HFF-Myc (cell line): ENCODE measurements around the gene CLEC4M.

Source experiments
- DNase-seq: peaks from one replicate; pipeline ENCODE4 v3.0.0-alpha.2; 2011; ENCODE audit warnings: low read depth; ENCODE audit errors: extremely low read depth
- H3K4me3 ChIP-seq: replicated peaks from 2 replicates; pipeline ENCODE4 v1.5.1; 2011; ENCODE audit warnings: low read depth, mild to moderate bottlenecking, control low read depth, low read length
- TF ChIP-seq, protein P1 (sequence below): IDR thresholded peaks from 2 replicates; pipeline ENCODE4 v1.5.1; 2012; ENCODE audit warnings: mild to moderate bottlenecking, low read depth, low read length, control low read depth; ENCODE audit errors: missing control alignments

Gene CLEC4M

DNA sequence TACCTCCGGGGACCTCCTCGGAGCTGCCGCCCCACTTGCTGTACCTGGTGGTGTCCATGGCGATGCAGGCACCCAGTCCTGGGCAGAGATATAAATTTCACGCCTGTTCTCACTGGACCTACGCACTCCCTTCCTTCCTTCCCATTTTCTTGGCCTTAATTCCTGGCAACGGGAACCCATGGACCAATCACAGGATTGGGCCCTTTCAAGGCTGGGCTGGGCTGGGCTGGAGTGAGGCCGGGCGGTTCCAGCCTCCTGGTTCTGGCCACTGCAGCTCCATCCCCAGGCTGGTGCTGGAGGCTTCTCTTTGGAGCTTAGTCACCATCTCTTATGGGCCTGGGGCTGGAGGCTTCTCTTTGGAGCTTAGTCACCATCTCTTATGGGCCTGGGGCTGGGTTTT is 31.0 kb upstream of the CLEC4M start, which contains the start of gene CLEC4G:
CLEC4G (minus strand) TSS at position 66 of the 400 bp plus-strand sequence; CDS start at position 58, 8 bp downstream.
- TF ChIP-seq, protein P1, sequence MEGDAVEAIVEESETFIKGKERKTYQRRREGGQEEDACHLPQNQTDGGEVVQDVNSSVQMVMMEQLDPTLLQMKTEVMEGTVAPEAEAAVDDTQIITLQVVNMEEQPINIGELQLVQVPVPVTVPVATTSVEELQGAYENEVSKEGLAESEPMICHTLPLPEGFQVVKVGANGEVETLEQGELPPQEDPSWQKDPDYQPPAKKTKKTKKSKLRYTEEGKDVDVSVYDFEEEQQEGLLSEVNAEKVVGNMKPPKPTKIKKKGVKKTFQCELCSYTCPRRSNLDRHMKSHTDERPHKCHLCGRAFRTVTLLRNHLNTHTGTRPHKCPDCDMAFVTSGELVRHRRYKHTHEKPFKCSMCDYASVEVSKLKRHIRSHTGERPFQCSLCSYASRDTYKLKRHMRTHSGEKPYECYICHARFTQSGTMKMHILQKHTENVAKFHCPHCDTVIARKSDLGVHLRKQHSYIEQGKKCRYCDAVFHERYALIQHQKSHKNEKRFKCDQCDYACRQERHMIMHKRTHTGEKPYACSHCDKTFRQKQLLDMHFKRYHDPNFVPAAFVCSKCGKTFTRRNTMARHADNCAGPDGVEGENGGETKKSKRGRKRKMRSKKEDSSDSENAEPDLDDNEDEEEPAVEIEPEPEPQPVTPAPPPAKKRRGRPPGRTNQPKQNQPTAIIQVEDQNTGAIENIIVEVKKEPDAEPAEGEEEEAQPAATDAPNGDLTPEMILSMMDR, result no peak
- DNase-seq, result no peak
- no peak within 1 kb of the TSS for H3K4me3 ChIP-seq

DNA sequence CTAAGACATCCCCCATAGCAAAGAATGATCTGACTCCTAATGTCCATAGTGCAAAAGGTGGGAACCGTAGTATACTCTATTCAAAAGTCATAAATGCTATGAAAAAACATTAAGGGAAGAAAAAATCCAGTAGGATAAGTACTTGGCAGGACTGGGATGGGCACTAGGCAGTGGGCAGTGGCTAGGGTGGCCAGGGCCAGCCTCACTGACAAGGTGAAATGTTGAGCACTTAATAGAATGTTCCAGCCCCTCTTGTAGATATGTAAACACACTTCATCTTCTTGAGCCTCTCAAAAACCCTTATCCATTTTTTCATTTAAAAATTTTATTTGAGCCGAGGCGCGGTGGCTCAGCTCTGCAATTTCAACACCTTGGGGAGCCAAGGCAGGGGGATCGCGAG is 29.7 kb upstream of the CLEC4M start:
- TF ChIP-seq, protein P1, result no peak
- DNase-seq, result no peak
- no peak overlapping the region for H3K4me3 ChIP-seq

- TF ChIP-seq, protein P1, result no peak
- no peak overlapping the region for H3K4me3 ChIP-seq
- DNase-seq, result no peak
Observed at GRCh38 chr19:7734220-7735203, 28.5 kb upstream of the CLEC4M start.

DNA sequence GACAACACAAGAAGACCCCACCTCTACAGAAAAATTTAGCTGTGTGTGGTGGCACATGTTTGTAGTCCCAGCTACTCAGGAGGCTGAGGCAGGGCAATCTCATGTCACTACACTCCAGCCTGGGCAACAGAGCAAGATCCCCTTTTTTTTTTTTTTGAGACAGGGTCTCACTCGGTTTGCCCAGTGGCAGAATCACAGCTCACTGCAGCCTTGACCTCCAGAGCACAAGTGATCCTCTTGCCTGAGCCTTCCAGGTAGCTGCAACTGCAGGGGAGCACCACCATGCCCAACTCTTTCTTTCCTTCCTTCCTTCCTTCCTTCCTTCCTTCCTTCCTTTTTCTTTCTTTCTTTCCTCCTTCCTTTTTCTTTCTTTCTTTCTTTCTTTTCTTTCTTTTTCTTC is 26.9 kb upstream of the CLEC4M start:
- no peak overlapping the region for H3K4me3 ChIP-seq
- TF ChIP-seq, protein P1, result no peak
- no peak for DNase-seq

DNA sequence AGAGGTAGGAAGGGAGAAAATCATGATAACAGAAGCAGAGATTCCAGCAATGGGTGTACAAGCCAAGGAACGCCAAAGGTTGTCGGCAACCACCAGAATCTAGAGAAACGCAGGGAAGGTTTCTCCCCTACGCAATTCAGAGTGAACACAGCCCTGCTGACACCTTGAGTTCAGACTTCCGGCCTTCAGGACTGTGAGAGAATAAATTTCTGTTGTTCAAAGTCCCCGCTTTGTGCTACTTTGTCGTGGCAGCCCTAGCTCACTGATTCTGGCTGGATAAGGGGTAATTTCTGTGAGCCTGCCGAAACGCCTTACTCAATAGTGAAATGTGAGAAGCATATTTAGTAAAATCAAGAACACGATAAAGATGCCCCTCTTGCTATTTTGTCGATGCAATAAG is 25.8 kb upstream of the CLEC4M start:
- TF ChIP-seq, protein P1, result no peak
- H3K4me3 ChIP-seq, result no peak overlapping the region
- DNase-seq, result no peak

GRCh38 chr19:7738023-7738422 is 25.0 kb upstream of the CLEC4M start:
- TF ChIP-seq, protein P1, result no peak
- no peak for DNase-seq
- H3K4me3 ChIP-seq, result no peak overlapping the region
